HepG2 (cell line): ENCODE measurements around the gene RBL1. TPM values are rescaled to one million over a fixed set of nuclear protein-coding genes. Genes with fewer than 3 reads are reported as not detected.

Source experiments
- ETV6 ChIP-seq: sonication (generic); formaldehyde crosslinking; conservative IDR thresholded peaks from 2 replicates; pipeline ENCODE4 v1.4.0; 2020; ENCODE audit warnings: missing genetic modification reagents
- HDAC1 ChIP-seq: sonication (generic); formaldehyde crosslinking; IDR thresholded peaks from 2 replicates; pipeline ENCODE4 v1.5.1; 2020; ENCODE audit warnings: mild to moderate bottlenecking, missing genetic modification reagents
- MTA1 ChIP-seq: sonication (generic); formaldehyde crosslinking; IDR thresholded peaks from 2 replicates; pipeline ENCODE4 v1.4.0; 2020; ENCODE audit warnings: missing genetic modification reagents, mild to moderate bottlenecking, borderline replicate concordance
- NR3C1 ChIP-seq: sonication (generic); formaldehyde crosslinking; IDR thresholded peaks from 2 replicates; pipeline ENCODE4 v1.4.0; 2020; ENCODE audit warnings: missing genetic modification reagents
- ZBTB42 ChIP-seq: sonication (generic); formaldehyde crosslinking; IDR thresholded peaks from 2 replicates; pipeline ENCODE4 v1.5.0; 2020; ENCODE audit warnings: mild to moderate bottlenecking, missing genetic modification reagents
- ZBTB8A ChIP-seq: sonication (generic); formaldehyde crosslinking; IDR thresholded peaks from 2 replicates; pipeline ENCODE4 v1.4.0; 2020; ENCODE audit warnings: mild to moderate bottlenecking, low read depth, missing genetic modification reagents, borderline replicate concordance
- ZNF329 ChIP-seq: sonication (generic); formaldehyde crosslinking; IDR thresholded peaks from 2 replicates; pipeline ENCODE4 v1.9.0; 2021; ENCODE audit warnings: low read depth, mild to moderate bottlenecking, missing genetic modification reagents
- polyA plus RNA-seq, 8 experiments: library from polyadenylated mRNA; depleted of rRNA in 3 of 8; stranded (reverse) in 7 of 8; unstranded in 1 of 8; fragments of >200 nt; fragmentation: Illumina TruSeq in 4 of 8; extraction: Trizol in 4 of 8; gene quantifications; 2 replicates each; pipeline versions ENCODE4 v1.2.1 to v1.2.3, GENCODE V29; 2011 to 2016; ENCODE audit warnings: low read depth in 4 of 8, missing spikeins in 1 of 8, mixed read lengths in 1 of 8; ENCODE audit not compliant: insufficient read depth in 1 of 8
- total RNA-seq, 5 experiments: library from RNA; depleted of rRNA; stranded (reverse); fragments of >200 nt; fragmentation: Illumina TruSeq; extraction: Trizol; gene quantifications; 2 replicates each; pipeline ENCODE4 v1.2.3, GENCODE V29; 2016; ENCODE audit warnings: low read depth in 1 of 5
- TF ChIP-seq, protein P1 (sequence below): sonication (generic); formaldehyde crosslinking; IDR thresholded peaks from 2 replicates; pipeline ENCODE4 v1.9.0; 2021; ENCODE audit warnings: missing genetic modification reagents, borderline replicate concordance
- TF ChIP-seq, protein P2 (sequence below): sonication (generic); formaldehyde crosslinking; IDR thresholded peaks from 2 replicates; pipeline ENCODE4 v1.4.0; 2020; ENCODE audit warnings: missing genetic modification reagents
- TF ChIP-seq, protein P3 (sequence below): sonication (generic); formaldehyde crosslinking; IDR thresholded peaks from 2 replicates; pipeline ENCODE4 v1.4.0; 2020; ENCODE audit warnings: missing genetic modification reagents; ENCODE audit errors: not compliant biosample characterization
- TF ChIP-seq, protein P4 (sequence below), 2 experiments: fragments of 450-650 bp in 1 of 2; sonication (generic) in 1 of 2; formaldehyde crosslinking in 1 of 2; IDR thresholded peaks; 2 replicates each; pipeline versions ENCODE4 v1.6.1 to v1.8.0; 2016 to 2022; ENCODE audit warnings: antibody characterized with exemption in 1 of 2, mild to moderate bottlenecking in 1 of 2, missing genetic modification reagents in 1 of 2
- TF ChIP-seq, protein P5 (sequence below): sonication (generic); formaldehyde crosslinking; IDR thresholded peaks from 2 replicates; pipeline ENCODE4 v1.4.0; 2020; ENCODE audit warnings: mild to moderate bottlenecking, missing genetic modification reagents

The RBL1 gene
- total and polyA plus RNA-seq, 2 of the 13 experiments (the other 11 are each of a cell fraction or from before 2014, with no cell fraction given), result 6.0 to 27.5 TPM

DNA sequence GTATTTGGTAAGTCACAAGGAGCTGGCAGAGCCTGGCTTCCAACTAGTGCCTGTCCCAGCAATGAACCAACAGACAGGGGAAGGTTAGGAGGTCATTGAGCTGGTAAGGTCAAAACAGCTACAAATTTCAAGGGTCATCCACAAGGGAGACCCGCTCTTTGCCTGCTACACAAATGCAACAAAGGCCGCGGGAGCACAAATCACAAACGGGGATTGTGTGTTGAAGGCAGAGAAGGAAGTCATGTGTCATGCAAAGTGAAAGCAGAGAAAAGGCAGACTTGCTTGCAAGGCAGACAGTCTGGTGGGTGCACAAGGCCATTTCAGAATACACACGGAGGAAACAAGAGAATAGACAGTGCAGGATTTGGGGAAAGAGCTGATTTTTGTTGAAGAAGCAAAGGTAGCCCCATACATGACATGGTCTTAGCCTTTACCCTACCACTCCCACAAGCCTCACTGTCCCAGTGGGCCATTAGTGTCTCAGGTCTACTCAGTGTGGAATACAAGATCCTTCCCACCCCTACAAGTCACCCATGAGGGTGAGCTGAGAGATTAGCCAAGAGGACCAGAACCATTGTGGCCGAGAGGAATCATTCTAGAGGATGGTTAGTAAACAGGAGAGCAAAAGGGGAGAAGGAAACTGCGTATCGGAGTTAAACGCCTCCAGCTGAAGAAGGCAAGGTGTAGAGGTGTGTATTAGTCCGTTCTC lies 126.2 kb downstream of the RBL1 start (continued):
- TF ChIP-seq, protein P1, sequence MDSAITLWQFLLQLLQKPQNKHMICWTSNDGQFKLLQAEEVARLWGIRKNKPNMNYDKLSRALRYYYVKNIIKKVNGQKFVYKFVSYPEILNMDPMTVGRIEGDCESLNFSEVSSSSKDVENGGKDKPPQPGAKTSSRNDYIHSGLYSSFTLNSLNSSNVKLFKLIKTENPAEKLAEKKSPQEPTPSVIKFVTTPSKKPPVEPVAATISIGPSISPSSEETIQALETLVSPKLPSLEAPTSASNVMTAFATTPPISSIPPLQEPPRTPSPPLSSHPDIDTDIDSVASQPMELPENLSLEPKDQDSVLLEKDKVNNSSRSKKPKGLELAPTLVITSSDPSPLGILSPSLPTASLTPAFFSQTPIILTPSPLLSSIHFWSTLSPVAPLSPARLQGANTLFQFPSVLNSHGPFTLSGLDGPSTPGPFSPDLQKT (CRISPR knock-in tag), result no peak
- TF ChIP-seq, protein P2, sequence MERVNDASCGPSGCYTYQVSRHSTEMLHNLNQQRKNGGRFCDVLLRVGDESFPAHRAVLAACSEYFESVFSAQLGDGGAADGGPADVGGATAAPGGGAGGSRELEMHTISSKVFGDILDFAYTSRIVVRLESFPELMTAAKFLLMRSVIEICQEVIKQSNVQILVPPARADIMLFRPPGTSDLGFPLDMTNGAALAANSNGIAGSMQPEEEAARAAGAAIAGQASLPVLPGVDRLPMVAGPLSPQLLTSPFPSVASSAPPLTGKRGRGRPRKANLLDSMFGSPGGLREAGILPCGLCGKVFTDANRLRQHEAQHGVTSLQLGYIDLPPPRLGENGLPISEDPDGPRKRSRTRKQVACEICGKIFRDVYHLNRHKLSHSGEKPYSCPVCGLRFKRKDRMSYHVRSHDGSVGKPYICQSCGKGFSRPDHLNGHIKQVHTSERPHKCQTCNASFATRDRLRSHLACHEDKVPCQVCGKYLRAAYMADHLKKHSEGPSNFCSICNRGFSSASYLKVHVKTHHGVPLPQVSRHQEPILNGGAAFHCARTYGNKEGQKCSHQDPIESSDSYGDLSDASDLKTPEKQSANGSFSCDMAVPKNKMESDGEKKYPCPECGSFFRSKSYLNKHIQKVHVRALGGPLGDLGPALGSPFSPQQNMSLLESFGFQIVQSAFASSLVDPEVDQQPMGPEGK (CRISPR knock-in tag), result 0 out of 2 replicates have a peak, but pooled peaks have one; percentile 17
- TF ChIP-seq MTA1 (no peak), ETV6 (CRISPR knock-in tag) (no peak), NR3C1 (no peak), ZBTB42 (CRISPR knock-in tag) (no peak), ZNF329 (CRISPR knock-in tag) (no peak), ZBTB8A (CRISPR knock-in tag) (no peak), HDAC1 (no peak)
- TF ChIP-seq, protein P3, sequence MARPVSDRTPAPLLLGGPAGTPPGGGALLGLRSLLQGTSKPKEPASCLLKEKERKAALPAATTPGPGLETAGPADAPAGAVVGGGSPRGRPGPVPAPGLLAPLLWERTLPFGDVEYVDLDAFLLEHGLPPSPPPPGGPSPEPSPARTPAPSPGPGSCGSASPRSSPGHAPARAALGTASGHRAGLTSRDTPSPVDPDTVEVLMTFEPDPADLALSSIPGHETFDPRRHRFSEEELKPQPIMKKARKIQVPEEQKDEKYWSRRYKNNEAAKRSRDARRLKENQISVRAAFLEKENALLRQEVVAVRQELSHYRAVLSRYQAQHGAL (CRISPR knock-in tag), result no peak
- TF ChIP-seq, protein P4, sequence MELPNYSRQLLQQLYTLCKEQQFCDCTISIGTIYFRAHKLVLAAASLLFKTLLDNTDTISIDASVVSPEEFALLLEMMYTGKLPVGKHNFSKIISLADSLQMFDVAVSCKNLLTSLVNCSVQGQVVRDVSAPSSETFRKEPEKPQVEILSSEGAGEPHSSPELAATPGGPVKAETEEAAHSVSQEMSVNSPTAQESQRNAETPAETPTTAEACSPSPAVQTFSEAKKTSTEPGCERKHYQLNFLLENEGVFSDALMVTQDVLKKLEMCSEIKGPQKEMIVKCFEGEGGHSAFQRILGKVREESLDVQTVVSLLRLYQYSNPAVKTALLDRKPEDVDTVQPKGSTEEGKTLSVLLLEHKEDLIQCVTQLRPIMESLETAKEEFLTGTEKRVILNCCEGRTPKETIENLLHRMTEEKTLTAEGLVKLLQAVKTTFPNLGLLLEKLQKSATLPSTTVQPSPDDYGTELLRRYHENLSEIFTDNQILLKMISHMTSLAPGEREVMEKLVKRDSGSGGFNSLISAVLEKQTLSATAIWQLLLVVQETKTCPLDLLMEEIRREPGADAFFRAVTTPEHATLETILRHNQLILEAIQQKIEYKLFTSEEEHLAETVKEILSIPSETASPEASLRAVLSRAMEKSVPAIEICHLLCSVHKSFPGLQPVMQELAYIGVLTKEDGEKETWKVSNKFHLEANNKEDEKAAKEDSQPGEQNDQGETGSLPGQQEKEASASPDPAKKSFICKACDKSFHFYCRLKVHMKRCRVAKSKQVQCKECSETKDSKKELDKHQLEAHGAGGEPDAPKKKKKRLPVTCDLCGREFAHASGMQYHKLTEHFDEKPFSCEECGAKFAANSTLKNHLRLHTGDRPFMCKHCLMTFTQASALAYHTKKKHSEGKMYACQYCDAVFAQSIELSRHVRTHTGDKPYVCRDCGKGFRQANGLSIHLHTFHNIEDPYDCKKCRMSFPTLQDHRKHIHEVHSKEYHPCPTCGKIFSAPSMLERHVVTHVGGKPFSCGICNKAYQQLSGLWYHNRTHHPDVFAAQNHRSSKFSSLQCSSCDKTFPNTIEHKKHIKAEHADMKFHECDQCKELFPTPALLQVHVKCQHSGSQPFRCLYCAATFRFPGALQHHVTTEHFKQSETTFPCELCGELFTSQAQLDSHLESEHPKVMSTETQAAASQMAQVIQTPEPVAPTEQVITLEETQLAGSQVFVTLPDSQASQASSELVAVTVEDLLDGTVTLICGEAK (IDR thresholded peaks at IDR 0.05), result no peak
- TF ChIP-seq, protein P4 (CRISPR knock-in tag; IDR thresholded peaks at IDR 0.05), result no peak
- TF ChIP-seq, protein P5, sequence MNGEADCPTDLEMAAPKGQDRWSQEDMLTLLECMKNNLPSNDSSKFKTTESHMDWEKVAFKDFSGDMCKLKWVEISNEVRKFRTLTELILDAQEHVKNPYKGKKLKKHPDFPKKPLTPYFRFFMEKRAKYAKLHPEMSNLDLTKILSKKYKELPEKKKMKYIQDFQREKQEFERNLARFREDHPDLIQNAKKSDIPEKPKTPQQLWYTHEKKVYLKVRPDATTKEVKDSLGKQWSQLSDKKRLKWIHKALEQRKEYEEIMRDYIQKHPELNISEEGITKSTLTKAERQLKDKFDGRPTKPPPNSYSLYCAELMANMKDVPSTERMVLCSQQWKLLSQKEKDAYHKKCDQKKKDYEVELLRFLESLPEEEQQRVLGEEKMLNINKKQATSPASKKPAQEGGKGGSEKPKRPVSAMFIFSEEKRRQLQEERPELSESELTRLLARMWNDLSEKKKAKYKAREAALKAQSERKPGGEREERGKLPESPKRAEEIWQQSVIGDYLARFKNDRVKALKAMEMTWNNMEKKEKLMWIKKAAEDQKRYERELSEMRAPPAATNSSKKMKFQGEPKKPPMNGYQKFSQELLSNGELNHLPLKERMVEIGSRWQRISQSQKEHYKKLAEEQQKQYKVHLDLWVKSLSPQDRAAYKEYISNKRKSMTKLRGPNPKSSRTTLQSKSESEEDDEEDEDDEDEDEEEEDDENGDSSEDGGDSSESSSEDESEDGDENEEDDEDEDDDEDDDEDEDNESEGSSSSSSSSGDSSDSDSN (CRISPR knock-in tag), result 0 out of 2 replicates have a peak, but pooled peaks have one; percentile 16
